Keratinocyte (primary cell): ENCODE results near the gene PARD3.

Experiments
- CTCF ChIP-seq, 3 experiments: IDR thresholded peaks in 1 of 3; conservative IDR thresholded peaks in 1 of 3; optimal IDR thresholded peaks in 1 of 3; 2 replicates in 2 of 3; 3 replicates in 1 of 3; pipeline versions ENCODE3 to v1.5.1; 2011; ENCODE audit warnings: low read length in 3 of 3, mild to moderate bottlenecking in 3 of 3, moderate library complexity in 2 of 3, control low read depth in 1 of 3, inconsistent platforms in 1 of 3; ENCODE audit not compliant: insufficient read depth in 2 of 3; ENCODE audit errors: extremely low read depth in 1 of 3
- EZH2 ChIP-seq: IDR thresholded peaks from one replicate; pipeline ENCODE4 v1.6.1; 2012; ENCODE audit warnings: inconsistent platforms, mild to moderate bottlenecking, low read length, moderate library complexity

GRCh38 chr10:34762156-34762555, 52.9 kb downstream of the PARD3 start:
- TF ChIP-seq CTCF (optimal IDR thresholded peaks at IDR 0.05 in 1 of 3, IDR thresholded peaks at IDR 0.05 in 1 of 3, conservative IDR thresholded peaks at IDR 0.05 in 1 of 3; ENCODE audit: extremely low read depth in 1 of 3, insufficient read depth in 2 of 3, low read length in 3 of 3) (no peak), EZH2 (no peak)
